M059J (cell line): Measurements from ENCODE around the gene NUAK2. TPM values are rescaled to one million over a fixed set of nuclear protein-coding genes. Genes with fewer than 3 reads are reported as not detected.

Experiments
- DNase-seq: peaks from one replicate; pipeline ENCODE4 v3.0.0-alpha.2; 2012; ENCODE audit warnings: low read depth
- total RNA-seq: library from RNA; depleted of rRNA; stranded (reverse); fragments of >200 nt; shearing (Covaris generic); gene quantifications from 2 replicates; pipeline ENCODE4 v1.2.3, GENCODE V29; 2014; rRNA removed

The NUAK2 gene
- total RNA-seq, 1 experiment from 2014 or later, result 8.4 TPM

GRCh38 chr1:205257735-205258134 is 63.8 kb downstream of the NUAK2 start:
- no peak for DNase-seq

DNA sequence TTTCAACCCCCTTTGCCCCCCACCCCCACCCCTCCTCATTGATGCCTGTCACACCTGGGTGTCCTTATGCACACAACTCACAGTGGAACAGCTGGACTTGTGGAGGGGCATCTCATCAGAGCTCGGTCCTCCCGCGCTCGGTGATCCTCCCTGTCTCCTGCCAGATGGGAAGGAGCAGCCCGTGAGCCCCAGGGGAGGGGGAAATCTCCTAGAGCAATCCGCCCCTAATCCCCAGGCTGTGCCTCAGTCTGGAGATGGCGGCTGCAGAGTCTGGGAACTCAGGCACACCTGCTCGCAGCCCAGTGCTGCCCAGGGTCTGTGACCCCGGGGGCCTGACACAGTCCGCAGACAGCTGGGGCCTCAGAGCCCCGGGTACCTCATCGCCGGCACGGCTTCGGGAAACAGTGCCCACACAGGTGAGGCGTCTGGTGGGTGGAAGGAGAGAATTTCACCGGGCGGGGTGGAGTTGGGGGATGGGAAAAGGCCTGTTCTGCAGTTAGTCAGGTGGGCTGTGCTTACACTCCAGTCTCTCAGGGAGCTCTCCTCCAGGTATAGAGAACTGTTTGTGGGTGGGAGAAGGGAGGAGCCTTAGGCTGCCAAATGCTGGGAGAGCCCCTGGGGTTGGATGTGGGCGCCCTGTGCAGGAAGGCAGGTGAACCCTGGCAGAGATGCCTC is 64.5 kb downstream of the NUAK2 start:
- no peak for DNase-seq

- DNase-seq, result peak; percentile 79
Measured at GRCh38 chr1:205255941-205256780, 65.4 kb downstream of the NUAK2 start.

Other genes with a start within 250 kb of the NUAK2 start
- gene TMEM81, start 237.3 kb downstream of the NUAK2 start, total RNA-seq, result 0.22 TPM in 2 replicates
- gene RBBP5, start 199.8 kb downstream of the NUAK2 start, total RNA-seq, result 25.5 and 27.6 TPM in 2 replicates
- gene DSTYK, start 110.0 kb downstream of the NUAK2 start, total RNA-seq, result 5.3 and 7.4 TPM in 2 replicates
- gene TMCC2, start 93.8 kb downstream of the NUAK2 start, total RNA-seq, result 0.69 and 2.7 TPM in 2 replicates
- gene KLHDC8A, start 35.2 kb upstream of the NUAK2 start, total RNA-seq, result not detected in 2 replicates
- not detected in 2 replicates for gene LEMD1, start 100.3 kb upstream of the NUAK2 start, total RNA-seq
- gene BLACAT1, start 134.3 kb upstream of the NUAK2 start, total RNA-seq, result 0.10 and 0.15 TPM in 2 replicates
- 0.12 and 1.2 TPM in 2 replicates for gene CDK18, start 182.9 kb upstream of the NUAK2 start, total RNA-seq